Vagina (tissue), 2 donors: ENCODE measurements around the gene TMEM243.

Experiments
- CTCF ChIP-seq, 3 experiments: fragments of 450-650 bp in 2 of 3; fragments of 200-600 bp in 1 of 3; sonication (generic) in 1 of 3; IDR thresholded peaks; one replicate each; pipeline ENCODE4 v1.5.1; 2017 to 2019; ENCODE audit warnings: antibody characterized with exemption in 3 of 3, mild to moderate bottlenecking in 2 of 3, moderate library complexity in 2 of 3
- POLR2A ChIP-seq, 2 donors: fragments of 450-650 bp; IDR thresholded peaks; one replicate each; pipeline ENCODE4 v1.6.1; 2017; ENCODE audit warnings: antibody characterized with exemption in 2 of 2, mild to moderate bottlenecking in 2 of 2, moderate library complexity in 2 of 2
- POLR2AphosphoS5 ChIP-seq, 2 donors: sonication (generic); formaldehyde crosslinking; IDR thresholded peaks; one replicate each; pipeline ENCODE4 v1.9.0; 2017; ENCODE audit warnings: antibody characterized with exemption in 2 of 2, mild to moderate bottlenecking in 2 of 2, low read depth in 1 of 2; ENCODE audit not compliant: insufficient read depth in 1 of 2

- TF ChIP-seq CTCF (IDR thresholded peaks at IDR 0.05) (no peak), POLR2AphosphoS5 (IDR thresholded peaks at IDR 0.05; ENCODE audit: insufficient read depth in 1 of 2, low read depth in 1 of 2) (no peak), POLR2A (IDR thresholded peaks at IDR 0.05) (no peak)
Observed at GRCh38 chr7:87159538-87159937, 60.0 kb downstream of the TMEM243 start.
